H1 (cell line): ENCODE results near the gene BAIAP2L2. TPM values are rescaled to one million over a fixed set of nuclear protein-coding genes. Genes with fewer than 3 reads are reported as not detected.
"Not testable (repeated sequence)": the region's sequence is repeated elsewhere in the genome, so short reads cannot be mapped to it uniquely, and the experiment has no call there.

ENCODE experiments used
- CTCF ChIA-PET: fragments of 300-600 bp; sonication (Branson Sonifier 250); formaldehyde crosslinking; loops from one replicate; lab custom pipeline; 2021; ENCODE audit not compliant: partially characterized antibody; lab: Charles Lee
- POLR2A ChIA-PET: fragments of 300-600 bp; sonication (Branson Sonifier 250); formaldehyde crosslinking; loops from one replicate; lab custom pipeline; 2021; ENCODE audit warnings: inconsistent platforms; ENCODE audit not compliant: partially characterized antibody; lab: Charles Lee
- DNase-seq, 2 experiments: peaks; one replicate each; pipeline versions ENCODE4 v3.0.0 to v3.0.0-alpha.2; 2010 to 2022; ENCODE audit warnings: low spot score in 2 of 2, low read depth in 1 of 2, mixed read lengths in 1 of 2
- FAIRE-seq: peaks from 2 replicates; lab custom pipeline; 2011; peaks lifted over from hg19 to GRCh38; lab: Jason Lieb, UNC
- H2AFZ ChIP-seq: 2 replicates; pipeline ENCODE4 v1.8.1; 2012; ENCODE audit warnings: low read length, inconsistent platforms
- H2AK5ac ChIP-seq: 2 replicates; pipeline ENCODE4 v1.6.1; 2013; ENCODE audit warnings: low read depth, low read length
- H2BK120ac ChIP-seq: replicated peaks from 2 replicates; pipeline ENCODE3; 2013; ENCODE audit warnings: low read depth, low read length, inconsistent platforms
- H2BK12ac ChIP-seq: 2 replicates; pipeline ENCODE4 v1.6.1; 2013; ENCODE audit warnings: low read depth, low read length
- H2BK15ac ChIP-seq: 2 replicates; pipeline ENCODE4 v1.6.1; 2013; ENCODE audit warnings: low read length
- H2BK20ac ChIP-seq: 2 replicates; pipeline ENCODE4 v1.6.1; 2013; ENCODE audit warnings: low read length
- H2BK5ac ChIP-seq: 2 replicates; pipeline ENCODE4 v1.6.1; 2013; ENCODE audit warnings: low read depth, low read length
- H3K14ac ChIP-seq: 2 replicates; pipeline ENCODE4 v1.6.1; 2013; ENCODE audit warnings: inconsistent platforms; ENCODE audit not compliant: insufficient read length
- H3K18ac ChIP-seq: 2 replicates; pipeline ENCODE4 v1.6.1; 2013; ENCODE audit warnings: low read length; ENCODE audit errors: extremely low read depth
- H3K23ac ChIP-seq: 2 replicates; pipeline ENCODE4 v1.6.1; 2013; ENCODE audit warnings: inconsistent platforms; ENCODE audit not compliant: insufficient read length
- H3K23me2 ChIP-seq: 2 replicates; pipeline ENCODE4 v1.6.1; 2013; ENCODE audit warnings: low read depth, low read length
- H3K27ac ChIP-seq: 2 replicates; pipeline ENCODE4 v1.6.1; 2011; ENCODE audit warnings: low read depth, low read length, inconsistent platforms
- H3K27me3 ChIP-seq, 4 experiments: replicated peaks in 1 of 4; 1 replicate in 1 of 4; 2 replicates in 3 of 4; pipeline versions ENCODE4 v1.6.1 to v1.8.1; 2011 to 2013; ENCODE audit warnings: low read length in 3 of 4, mild to moderate bottlenecking in 3 of 4, inconsistent platforms in 2 of 4, mixed read lengths in 2 of 4, moderate library complexity in 1 of 4; ENCODE audit not compliant: control insufficient read depth in 3 of 4, insufficient read depth in 3 of 4; ENCODE audit errors: extremely low read depth in 1 of 4
- H3K36me3 ChIP-seq, 4 experiments: 2 replicates each; pipeline versions ENCODE4 v1.6.1 to v1.8.1; 2011 to 2013; ENCODE audit warnings: mild to moderate bottlenecking in 4 of 4, low read length in 3 of 4, moderate library complexity in 2 of 4, control low read depth in 1 of 4, inconsistent platforms in 1 of 4; ENCODE audit not compliant: insufficient read depth in 4 of 4, control insufficient read depth in 2 of 4
- H3K4ac ChIP-seq: replicated peaks from 2 replicates; pipeline ENCODE3; 2013; ENCODE audit warnings: low read length, low read depth, mixed read lengths, inconsistent platforms; ENCODE audit not compliant: insufficient read length
- H3K4me1 ChIP-seq, 4 experiments: replicated peaks in 1 of 4; 1 replicate in 1 of 4; 2 replicates in 3 of 4; pipeline versions ENCODE4 v1.6.1 to v1.8.1; 2011 to 2013; ENCODE audit warnings: low read length in 3 of 4, inconsistent platforms in 2 of 4, mixed read lengths in 1 of 4; ENCODE audit not compliant: insufficient read depth in 4 of 4, control insufficient read depth in 3 of 4
- H3K4me2 ChIP-seq, 2 experiments: 2 replicates each; pipeline versions ENCODE4 v1.6.1 to v1.8.1; 2011 to 2013; ENCODE audit warnings: low read depth in 2 of 2, low read length in 2 of 2, control low read depth in 1 of 2, inconsistent platforms in 1 of 2, mild to moderate bottlenecking in 1 of 2; ENCODE audit not compliant: insufficient read depth in 1 of 2
- H3K4me3 ChIP-seq, 4 experiments: fragments of 200-600, 300-600 bp in 1 of 4; sonication (generic), shearing (Covaris generic), sonication (Bioruptor Twin) in 1 of 4; 2 replicates each; pipeline versions ENCODE4 v1.5.1 to v1.8.1; 2011 to 2016; ENCODE audit warnings: low read length in 4 of 4, low read depth in 3 of 4, control low read depth in 2 of 4, inconsistent platforms in 2 of 4, mild to moderate bottlenecking in 2 of 4, mixed read lengths in 1 of 4, moderate library complexity in 1 of 4; ENCODE audit not compliant: insufficient read depth in 2 of 4; ENCODE audit errors: extremely low read depth in 1 of 4
- H3K56ac ChIP-seq: replicated peaks from 2 replicates; pipeline ENCODE3; 2013; ENCODE audit warnings: low read depth, mild to moderate bottlenecking, mixed read lengths, low read length, inconsistent platforms; ENCODE audit not compliant: insufficient read length
- H3K79me1 ChIP-seq: 2 replicates; pipeline ENCODE4 v1.6.1; 2013; ENCODE audit warnings: low read depth, low read length, control low read depth
- H3K79me2 ChIP-seq, 2 experiments: 2 replicates each; pipeline versions ENCODE4 v1.6.1 to v1.8.1; 2012 to 2013; ENCODE audit warnings: low read length in 2 of 2, mild to moderate bottlenecking in 2 of 2, inconsistent platforms in 1 of 2; ENCODE audit not compliant: insufficient read depth in 2 of 2, control insufficient read depth in 1 of 2
- H3K9ac ChIP-seq, 4 experiments: replicated peaks in 1 of 4; 1 replicate in 1 of 4; 2 replicates in 3 of 4; pipeline versions ENCODE4 v1.6.1 to v1.8.1; 2011 to 2013; ENCODE audit warnings: low read depth in 3 of 4, low read length in 3 of 4, control low read depth in 2 of 4, mild to moderate bottlenecking in 2 of 4, moderate library complexity in 2 of 4, inconsistent platforms in 1 of 4; ENCODE audit errors: extremely low read depth in 1 of 4
- H3K9me3 ChIP-seq, 2 experiments: 2 replicates each; pipeline versions ENCODE4 v1.6.1 to v1.8.1; 2012 to 2013; ENCODE audit warnings: mild to moderate bottlenecking in 2 of 2, moderate library complexity in 2 of 2, control low read depth in 1 of 2, inconsistent platforms in 1 of 2, low read depth in 1 of 2, low read length in 1 of 2, mixed read lengths in 1 of 2; ENCODE audit not compliant: insufficient read depth in 2 of 2
- H4K20me1 ChIP-seq, 2 experiments: replicated peaks in 1 of 2; 2 replicates each; pipeline versions ENCODE3 to v1.8.1; 2011 to 2013; ENCODE audit warnings: inconsistent platforms in 2 of 2, low read length in 2 of 2, mild to moderate bottlenecking in 1 of 2; ENCODE audit not compliant: insufficient read depth in 2 of 2, control insufficient read depth in 1 of 2
- H4K5ac ChIP-seq: 2 replicates; pipeline ENCODE4 v1.6.1; 2013; ENCODE audit warnings: low read length, low read depth, mixed read lengths, inconsistent platforms; ENCODE audit not compliant: insufficient read length
- H4K8ac ChIP-seq: 2 replicates; pipeline ENCODE4 v1.8.0; 2013; ENCODE audit warnings: mild to moderate bottlenecking, moderate library complexity, low read length, inconsistent platforms; ENCODE audit not compliant: insufficient read depth; ENCODE audit errors: extremely low read depth
- H4K91ac ChIP-seq: replicated peaks from 2 replicates; pipeline ENCODE3; 2013; ENCODE audit warnings: low read length, mixed read lengths, inconsistent platforms; ENCODE audit not compliant: insufficient read length
- WGBS, 2 experiments: shearing (Covaris generic) in 1 of 2; methylation state at CpG; one replicate each; pipeline versions ENCODE4 v1.1.6 to v1.1.7; 2013 to 2015; ENCODE audit warnings: low lambda C conversion rate in 2 of 2, mixed read lengths in 2 of 2, inconsistent platforms in 1 of 2, low coverage in 1 of 2, missing lambda C conversion rate in 1 of 2; ENCODE audit not compliant: insufficient replicate concordance in 2 of 2, insufficient coverage in 1 of 2, insufficient read length in 1 of 2; ENCODE audit errors: extremely low coverage in 1 of 2, missing lambda C conversion rate in 1 of 2; 5-methylcytosine and 5-hydroxymethylcytosine counted together
- polyA plus RNA-seq, 7 experiments: library from polyadenylated mRNA; depleted of rRNA in 3 of 7; stranded (reverse) in 5 of 7; unstranded in 2 of 7; fragments of >200 nt in 5 of 7; fragments of 200-250 nt in 2 of 7; gene quantifications; 1 replicate in 5 of 7; 2 replicates in 1 of 7; 4 replicates in 1 of 7; pipeline versions ENCODE4 v1.2.1 to v1.2.3, GENCODE V29; 2011 to 2013; ENCODE audit warnings: missing spikeins in 2 of 7, mixed read lengths in 2 of 7
- total RNA-seq: library from RNA; stranded (reverse); fragmentation: NEBNext Ultra II Directional; extraction: Animal tissue kit (Norgen Biotek cat#: 25700); gene quantifications from 2 replicates; pipeline ENCODE4 v1.2.1, GENCODE V29; 2021

BAIAP2L2 gene
- total and polyA plus RNA-seq, 2 of the 8 experiments (the other 6 are each of a cell fraction or from before 2014, with no cell fraction given), result 5.4 to 10.0 TPM

- not testable (repeated sequence) for H3K56ac ChIP-seq, H3K4me2 ChIP-seq, DNase-seq, H4K5ac ChIP-seq, H2AK5ac ChIP-seq, H3K27ac ChIP-seq, H3K23ac ChIP-seq, H3K18ac ChIP-seq, H3K23me2 ChIP-seq, H2BK15ac ChIP-seq, H3K14ac ChIP-seq, H3K9ac ChIP-seq, H4K8ac ChIP-seq, H3K9me3 ChIP-seq, H2BK5ac ChIP-seq, H4K91ac ChIP-seq, H3K4ac ChIP-seq, H3K79me1 ChIP-seq, H2BK120ac ChIP-seq, FAIRE-seq, H3K4me3 ChIP-seq, H2AFZ ChIP-seq, H3K36me3 ChIP-seq, H2BK20ac ChIP-seq, H3K79me2 ChIP-seq, H4K20me1 ChIP-seq, H2BK12ac ChIP-seq
- CTCF ChIA-PET, result interaction anchor here (0.5 to 1.6 kb wide), 8 partner anchors 9 to 146 kb away, joined by 3 to 6 read pairs (median 3); no protein-coding TSS in a partner anchor
- POLR2A ChIA-PET, result interaction anchor here (0.6 to 1.5 kb wide), 2 partner anchors 12 to 13 kb away, joined by 3 read pairs; no protein-coding TSS in a partner anchor
- WGBS, 2 experiments, result 91% methylated on average over 2 of the region's 2 CpGs; no CpG with 5 or more reads in 1 of the 2 experiments
- peaks cover 7 to 37% (median 33%) of the 10 kb centered on the region in 4 experiments for H3K27me3 ChIP-seq
- H3K4me1 ChIP-seq, result peaks cover 0 to 23% (median 16%) of the 10 kb centered on the region in 4 experiments; a peak in 6 of 7 replicates
Observed at GRCh38 chr22:38079208-38079607, 31.3 kb downstream of the BAIAP2L2 start.
